GM19351 (cell line): Measurements from ENCODE around the gene CEBPA.
"Not testable (repeated sequence)": the region's sequence is repeated elsewhere in the genome, so short reads cannot be mapped to it uniquely, and the experiment has no call there.

Experiments used
- ATAC-seq: cut with Tn5 transposase; IDR thresholded peaks from one replicate; pipeline ENCODE4 v1.9.1; 2021; ENCODE audit warnings: mild to moderate bottlenecking, moderate library complexity; ENCODE audit not compliant: unreplicated experiment

Gene CEBPA

DNA sequence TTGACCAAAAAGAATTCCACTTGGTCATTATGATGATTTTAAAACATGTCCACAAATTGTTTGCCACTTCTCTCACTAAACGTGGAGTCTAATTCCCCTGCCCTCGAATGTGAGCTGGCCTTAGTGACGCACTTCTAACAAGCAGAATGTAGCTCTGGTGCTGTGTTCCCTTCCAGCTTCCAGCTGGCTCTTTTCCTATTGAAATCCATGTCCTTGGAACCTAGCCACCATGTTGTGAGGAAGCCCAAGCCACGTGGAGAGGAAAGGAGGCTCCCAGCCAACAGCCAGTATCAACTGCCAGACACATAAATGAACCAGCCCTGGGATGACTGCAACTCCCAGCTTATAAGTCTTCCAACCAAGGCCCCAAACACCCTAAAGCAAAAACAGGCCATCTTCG is 23.6 kb upstream of the CEBPA start:
- ATAC-seq = no peak

DNA sequence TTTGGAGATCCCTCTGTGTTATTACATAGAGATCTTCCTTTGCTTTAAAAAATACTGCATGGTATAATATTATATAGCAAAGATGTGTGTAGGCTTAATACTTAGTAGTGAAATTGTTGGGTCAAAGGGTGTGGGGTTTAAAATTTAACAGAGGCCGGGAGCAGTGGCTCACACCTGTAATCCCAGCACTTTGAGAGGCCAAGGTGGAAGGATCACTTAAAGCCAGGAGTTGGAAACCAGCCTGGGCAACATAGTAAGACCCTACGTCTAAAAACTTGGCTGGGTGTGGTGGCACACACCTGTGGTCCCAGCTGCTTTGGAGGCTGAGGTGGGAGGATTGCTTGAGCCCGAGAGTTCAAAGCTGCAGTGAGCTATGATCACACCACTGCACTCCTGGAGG is 22.3 kb upstream of the CEBPA start:
- no peak for ATAC-seq

DNA sequence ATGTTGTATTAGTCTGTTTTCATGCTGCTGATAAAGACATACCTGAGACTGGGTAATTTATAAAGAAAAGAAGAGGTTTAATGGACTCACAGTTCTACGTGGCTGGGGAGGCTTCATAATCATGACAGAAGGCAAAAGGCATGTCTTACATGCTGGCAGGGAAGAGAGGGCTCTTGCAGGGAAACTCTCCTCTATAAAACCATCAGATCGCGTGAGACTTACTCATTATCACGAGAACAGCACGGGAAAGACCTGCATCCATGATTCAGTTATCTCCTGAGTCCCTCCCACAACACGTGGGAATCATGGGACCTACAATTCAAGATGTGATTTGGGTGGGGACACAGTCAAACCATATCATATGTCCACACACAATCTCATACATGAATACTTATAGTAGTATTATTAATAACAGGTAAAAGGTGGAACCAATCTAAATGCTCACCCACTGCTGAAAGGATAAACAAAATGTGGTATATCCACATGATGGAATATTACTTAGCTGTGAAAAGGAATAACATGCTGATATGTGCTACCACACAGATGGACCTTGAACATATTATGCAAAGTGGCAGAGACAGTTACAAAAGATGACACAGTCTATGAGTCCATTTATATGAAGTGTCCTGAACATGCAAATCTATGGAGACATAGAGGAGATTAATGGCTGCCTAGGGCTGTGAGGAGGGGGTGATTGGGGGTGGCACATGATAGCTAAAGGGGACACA is 20.9 kb upstream of the CEBPA start:
- no peak for ATAC-seq

DNA sequence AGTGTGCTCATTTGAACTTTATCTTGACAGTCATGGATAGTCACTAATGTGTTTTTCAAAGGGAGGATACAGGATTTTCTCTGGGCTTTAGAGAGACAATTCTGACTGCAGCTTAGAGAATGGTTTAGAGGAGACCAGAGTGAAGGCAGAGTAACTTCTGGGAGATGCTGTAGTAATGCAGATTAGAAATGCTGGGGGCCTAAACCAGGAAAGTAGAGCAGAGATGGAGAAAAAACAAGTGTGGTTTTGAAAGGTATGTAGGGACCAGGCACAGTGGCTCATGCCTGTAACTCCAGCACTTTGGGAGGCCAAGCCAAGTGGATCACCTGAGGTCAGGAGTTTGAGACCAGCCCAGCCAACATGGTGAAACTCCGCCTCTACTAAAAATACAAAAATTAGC is 18.3 kb upstream of the CEBPA start:
- no peak for ATAC-seq

DNA sequence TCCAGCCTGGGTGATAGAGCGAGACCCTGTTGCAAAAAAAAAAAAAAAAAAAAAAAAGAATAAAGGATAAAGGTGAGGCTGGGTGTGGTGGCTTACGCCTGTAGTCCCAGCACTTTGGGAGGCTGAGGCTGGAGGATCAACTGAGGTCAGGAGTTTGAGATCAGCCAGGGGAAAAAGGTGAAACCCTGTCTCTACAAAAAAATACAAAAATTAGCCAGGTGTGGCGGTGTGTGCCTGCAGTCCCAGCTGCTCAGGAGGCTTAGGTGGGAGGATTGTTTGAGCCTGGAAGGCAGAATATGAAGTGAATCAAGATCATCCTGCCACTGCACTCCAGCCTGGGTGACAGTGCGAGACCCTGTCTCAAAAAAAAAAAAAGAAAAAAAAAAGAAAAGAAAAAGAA is 15.7 kb upstream of the CEBPA start:
- ATAC-seq = not testable (repeated sequence)

DNA sequence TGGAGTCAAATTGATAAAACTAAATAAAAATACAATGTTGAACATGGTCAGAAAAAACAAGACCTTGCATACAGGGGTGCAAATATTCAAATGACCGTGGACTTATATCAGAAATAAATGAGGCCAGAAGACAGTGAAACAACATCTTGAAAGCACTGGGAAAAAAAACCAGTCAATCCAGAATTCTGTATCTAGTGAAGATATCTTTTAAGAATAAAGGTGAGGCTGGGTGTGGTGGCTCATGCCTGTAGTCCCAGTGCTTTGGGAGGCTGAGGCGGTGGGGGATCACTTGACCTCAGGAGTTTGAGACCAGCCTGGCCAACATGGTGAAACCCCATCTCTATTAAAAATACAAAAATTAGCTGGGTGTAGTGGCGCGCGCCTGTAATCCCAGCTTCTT is 15.2 kb upstream of the CEBPA start:
- no peak for ATAC-seq

DNA sequence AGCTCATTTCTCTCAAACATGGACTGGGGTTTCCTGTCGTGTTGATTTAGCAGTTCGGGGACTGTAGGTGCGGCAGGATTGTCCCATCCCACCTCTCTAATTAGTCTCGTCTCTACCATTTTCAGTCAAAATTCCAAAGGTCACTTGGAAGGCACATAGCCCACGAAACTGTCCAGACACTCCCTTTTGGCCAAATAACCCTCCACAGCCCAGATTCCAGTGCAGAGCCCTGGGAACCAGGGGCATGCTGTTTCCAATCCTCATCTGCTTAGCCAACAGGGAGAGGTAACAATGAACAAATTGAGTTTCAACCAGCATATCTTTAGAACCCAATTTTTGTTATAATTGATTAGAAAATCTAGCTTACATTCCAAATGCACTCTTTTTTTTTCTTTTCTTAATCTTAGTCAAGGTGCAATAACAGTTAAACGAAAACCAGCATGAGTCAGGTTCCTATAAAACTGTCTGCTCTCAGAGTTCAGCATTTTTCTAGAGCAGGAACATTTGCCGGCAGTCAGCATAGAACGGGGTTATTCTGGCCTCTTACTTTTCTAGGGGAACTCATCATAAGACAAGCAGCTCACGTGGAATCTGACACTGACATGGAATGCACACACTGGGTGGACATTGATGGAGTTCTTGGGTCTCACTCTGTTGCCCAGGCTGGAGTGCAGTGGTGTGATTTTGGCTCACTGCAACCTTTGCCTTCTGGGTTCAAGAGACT is 14.4 kb upstream of the CEBPA start:
- no peak for ATAC-seq

DNA sequence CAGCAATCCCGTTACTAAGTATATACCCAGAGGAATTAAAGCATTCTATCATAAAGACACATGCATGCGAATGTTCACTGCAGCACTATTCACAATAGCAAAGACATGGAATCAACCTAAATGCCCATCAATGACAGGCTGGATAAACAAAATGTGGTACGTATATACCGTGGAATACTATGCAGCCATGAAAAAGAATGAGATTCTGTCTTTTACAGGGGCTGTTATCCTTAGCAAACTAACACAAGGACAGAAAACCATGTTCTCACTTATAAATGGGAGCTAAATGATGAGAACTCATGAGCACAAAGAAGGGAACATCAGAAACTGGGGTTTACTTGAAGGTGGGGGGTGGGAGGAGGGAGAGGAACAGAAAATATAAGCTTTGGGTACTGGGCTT is 10.5 kb upstream of the CEBPA start:
- ATAC-seq = not testable (repeated sequence)

DNA sequence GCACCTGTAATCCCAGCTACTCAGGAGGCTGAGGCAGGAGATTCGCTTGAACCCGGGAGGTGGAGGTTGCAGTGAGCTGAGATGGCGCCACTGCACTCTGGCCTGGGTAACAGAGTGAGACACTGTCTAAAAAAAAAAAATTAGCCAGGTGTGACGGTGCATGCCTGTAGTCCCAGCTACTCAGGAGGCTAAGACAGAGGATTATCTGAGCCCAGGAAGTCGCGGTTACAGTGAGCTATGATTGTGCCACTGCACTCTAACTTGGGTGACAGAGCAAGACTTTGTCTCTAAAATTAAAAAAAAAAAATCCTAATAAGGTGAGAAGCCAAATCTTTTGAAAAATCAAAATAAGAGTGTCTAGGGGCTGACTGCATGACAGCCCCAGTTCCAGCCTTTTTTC is 9.7 kb upstream of the CEBPA start:
- no peak for ATAC-seq

DNA sequence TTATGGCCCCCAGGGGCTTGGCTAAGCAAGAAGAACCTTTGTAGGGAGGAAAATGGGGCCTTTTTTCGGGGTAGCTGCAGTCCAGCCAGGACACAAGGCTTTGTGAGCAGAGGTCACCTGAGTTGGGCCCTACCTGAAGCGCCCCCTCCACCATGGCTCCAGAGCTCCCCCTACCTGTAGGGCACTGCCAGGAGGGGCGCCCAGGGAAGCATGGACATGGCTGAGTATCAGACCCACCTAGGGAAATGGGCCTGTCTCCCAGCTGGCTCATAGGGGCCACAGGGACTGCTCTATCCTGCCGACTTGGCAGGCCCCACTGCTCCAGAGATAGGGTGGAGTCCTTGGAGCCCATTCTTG is 9.0 kb upstream of the CEBPA start:
- ATAC-seq = no peak

DNA sequence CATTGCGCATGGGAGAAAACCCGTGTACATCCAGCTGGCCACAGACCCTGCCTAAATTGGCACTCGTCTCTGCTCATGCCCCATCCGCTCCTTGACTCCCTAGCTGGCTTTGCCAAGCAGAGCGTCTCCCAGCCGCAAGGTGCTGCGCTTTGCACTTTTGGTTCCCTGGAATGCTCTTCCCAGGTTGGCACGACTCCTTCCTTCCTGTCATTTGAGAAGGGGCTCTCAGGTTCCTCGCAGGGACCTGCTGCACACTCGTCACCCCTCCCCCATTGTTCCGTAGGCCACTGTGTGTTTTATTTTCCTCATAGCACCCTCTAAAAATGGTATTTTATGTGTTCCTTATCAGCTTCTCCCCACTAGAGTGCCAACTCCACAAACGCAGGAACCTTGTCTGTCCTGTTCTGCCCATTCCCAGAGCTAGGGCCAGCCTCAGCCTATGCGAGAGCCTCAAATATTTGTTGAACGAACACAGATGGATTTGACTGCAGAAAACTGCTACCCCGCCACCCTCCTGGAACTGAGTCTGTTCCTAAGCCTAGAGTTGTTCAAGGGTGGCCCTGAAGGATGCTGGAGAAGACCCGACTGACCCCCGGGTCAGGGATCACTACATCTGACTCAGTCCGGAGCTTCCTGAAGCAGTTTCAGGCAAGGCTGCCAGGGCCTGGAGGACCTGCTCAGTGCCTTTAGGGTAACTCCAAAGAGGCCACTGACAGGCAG is 8.4 kb upstream of the CEBPA start:
- no peak for ATAC-seq

DNA sequence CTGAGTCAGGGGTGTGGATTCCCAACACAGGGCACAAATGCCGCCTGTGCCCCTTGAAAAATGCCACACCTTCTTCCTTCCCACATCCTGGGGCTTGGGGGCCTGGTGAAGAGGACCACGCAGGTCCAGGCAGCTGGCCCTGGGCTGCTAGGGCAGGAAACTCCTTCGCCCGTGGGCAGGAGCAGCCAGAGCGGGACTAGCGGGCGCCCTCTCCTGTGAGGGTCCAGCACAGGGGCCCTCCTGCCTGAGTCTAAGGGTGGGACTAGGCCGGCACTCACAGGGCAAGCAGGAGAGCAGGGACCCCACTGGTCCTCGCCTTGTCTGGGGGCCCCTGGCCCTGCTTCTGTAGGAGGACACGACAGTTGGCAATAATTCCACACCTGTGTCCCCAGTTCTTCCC is 7.5 kb upstream of the CEBPA start:
- ATAC-seq = no peak

DNA sequence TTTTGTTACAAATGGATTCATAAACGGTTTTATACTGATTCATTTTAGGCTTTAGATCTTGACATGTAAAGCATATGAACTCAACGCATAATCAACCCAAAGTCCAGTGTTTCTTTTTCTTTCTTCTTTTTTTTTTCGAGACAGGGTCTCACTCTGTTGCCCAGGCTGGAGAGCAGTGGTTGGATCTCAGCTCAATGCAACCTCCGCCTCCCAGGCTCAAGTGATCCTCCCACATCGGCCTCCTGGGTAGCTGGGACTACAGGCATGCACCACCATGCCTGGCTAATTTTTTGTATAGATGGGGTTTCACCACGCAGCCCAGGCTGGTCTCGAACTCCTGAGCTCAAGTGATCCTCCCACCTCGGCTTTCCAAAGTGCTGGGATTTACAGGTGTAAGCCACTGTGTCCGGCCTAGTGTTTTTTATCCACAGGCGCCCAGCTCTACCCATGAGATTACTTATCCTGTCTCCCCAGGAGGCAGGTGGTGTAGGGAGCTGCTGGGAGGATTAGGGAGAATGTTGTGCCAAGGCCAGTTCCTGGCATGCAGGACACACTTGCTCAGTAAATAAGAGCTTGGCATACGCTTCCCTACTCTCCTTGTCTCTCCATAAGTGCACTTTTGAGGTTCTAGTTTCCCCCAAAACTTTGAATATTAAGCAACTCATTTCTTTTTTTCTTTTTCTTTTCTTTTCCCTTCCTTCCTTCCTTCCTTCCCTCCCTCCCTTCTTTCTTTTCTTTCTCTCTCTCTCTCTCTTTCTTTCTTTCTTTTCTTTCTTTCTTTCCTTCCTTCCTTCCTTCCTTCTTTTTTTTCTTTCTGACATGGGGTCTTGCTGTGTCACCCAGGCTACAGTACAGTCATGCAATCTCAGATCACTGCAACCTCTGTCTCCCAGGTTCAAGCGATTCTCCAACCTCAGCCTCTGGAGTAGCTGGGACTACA is 4.8 kb upstream of the CEBPA start:
- no peak for ATAC-seq

DNA sequence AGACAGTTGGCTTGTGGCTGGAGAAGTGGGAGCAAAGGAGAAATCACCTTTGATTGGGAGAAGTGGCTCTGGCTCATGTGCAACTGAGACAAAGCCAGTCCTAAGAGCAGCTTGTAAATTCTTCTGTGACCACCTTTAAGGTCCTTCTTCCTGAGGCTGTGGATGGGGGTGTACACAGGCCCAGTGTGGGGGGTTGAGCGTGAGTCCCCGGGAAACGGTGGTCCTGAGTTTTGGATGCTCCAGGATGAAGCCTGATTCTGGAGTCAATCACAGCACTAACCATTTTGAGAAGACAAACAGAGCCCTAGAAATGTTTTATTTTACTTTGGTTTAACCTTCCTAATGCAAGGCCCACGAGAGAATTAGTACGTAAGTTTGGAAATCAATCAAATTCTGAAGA is 3.9 kb upstream of the CEBPA start:
- ATAC-seq = no peak

DNA sequence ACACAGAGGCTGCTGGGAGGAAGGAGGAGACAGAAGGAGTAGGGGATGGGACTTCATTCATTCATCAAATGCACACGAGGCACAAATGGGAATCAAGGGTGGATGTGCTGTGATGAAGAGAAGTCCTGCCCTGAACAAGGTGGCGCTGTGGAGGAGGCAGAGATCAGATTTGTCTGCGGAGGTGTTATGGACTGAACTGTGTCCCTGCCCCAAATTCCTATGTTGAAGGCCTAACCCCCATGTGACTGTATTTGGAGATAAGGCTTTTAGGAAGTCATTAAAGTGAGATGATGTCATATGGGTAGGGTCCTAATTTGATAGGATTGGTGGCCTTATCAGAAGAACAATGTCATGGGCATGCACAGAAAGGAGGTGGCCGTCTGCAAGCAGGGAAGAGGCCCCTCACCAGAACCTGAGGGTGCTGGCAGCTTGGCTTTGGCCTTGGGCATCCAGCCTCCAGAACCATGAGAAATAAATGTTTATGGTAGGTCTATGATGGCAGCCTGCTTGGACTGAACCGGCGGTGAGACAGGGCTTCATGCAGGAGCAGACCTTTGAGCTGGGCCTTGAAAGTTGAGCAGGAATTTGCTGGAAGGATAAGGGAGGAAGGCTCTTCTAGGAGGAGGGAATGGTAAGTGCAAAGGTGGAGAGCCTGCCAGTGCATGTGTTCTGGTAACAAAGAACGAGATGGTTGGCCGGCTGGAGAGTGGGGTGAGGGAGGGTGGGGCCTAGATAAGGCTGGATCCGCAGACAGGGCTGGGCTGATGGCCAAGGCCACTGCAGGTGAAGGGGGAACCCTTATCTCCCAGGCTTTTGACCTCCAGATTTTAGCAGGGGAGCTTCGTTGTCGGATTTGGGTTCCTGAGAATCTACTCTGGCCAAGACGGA is 2.7 kb upstream of the CEBPA start:
- no peak for ATAC-seq

DNA sequence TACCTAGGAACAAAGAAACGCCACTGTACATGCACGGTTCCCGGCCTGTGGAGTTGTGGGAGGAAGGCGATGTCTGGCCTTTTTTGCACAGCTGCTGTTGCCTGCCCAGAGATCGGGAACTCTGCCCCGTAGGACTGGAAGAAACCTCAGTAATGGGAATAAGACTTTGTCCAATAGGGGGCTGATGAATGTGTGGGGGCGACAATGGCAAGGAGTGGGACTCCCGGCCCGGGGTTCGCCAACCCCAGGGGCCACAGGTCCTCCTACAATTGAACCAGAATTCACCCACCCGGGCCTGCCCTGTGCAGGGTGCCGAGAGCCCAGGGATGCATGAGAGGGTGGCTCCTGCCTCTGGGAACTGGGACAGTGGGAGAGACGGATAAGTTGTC is 2.0 kb upstream of the CEBPA start:
- no peak for ATAC-seq

DNA sequence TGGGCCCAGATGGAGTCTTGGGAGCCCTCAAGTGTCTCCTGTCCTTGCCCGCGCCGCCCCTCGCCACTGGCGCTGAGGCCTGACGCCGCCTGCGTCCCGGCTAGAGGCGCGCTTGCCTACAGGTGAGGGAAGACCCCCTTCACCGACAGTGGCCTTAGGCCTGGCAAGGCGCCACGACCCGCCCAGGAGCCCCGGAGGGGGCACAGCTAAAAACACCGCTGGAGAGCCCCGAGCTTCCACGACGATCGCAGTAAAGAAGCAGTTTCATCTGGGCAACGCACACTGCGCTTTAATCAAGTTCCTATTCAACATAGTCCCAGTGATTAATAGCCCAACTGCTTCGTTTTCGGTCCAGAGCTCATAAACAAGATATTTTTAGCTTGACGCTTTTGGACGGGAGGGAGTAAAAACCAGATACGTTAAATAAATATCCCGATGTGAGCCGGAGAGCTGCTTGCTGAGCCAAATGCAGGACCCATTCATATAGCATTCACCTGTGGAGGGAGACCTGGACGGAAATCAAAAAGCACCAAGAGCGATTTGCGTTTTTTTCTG is 1.5 kb upstream of the CEBPA start:
- no peak for ATAC-seq

DNA sequence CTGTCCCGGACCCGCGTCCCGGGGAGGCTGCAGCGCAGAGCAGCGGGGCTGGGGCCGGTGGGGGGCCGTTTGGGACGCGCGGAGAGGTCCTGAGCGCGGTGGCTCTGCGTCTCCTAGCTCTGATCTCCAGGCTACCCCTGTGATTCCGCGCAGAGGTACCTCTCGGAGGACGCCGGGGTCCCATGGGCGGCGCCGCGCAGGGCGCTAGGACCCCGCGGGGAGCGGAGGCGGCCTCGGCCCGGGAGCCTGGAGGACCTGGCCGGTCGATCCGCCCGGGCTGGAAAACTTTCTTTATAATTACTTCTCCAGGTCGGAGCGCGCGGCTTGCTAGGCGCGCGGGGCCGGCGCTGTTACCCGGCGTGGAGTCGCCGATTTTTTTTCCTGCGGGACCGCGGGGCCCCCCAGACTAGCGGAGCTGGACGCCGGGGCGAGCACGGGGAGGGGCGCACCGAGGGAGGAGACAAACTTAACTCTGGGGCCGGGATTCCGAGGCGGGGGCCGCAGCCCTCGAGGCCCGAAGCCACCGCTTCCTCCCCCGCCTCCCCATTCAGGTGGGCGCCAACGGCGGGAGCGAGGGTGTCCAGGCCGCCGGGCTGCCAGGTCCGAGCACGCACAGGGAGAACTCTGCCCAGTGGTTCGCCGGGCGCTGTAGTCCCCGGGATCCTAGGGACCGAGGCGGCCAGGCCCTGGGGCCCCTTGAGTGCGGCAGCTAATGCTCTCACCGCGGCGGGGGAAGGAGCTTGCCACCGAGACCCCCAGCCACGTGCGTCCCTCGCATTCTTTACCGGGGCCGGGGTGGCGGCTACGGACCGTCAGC is 848 bp upstream of the CEBPA start:
- no peak for ATAC-seq

DNA sequence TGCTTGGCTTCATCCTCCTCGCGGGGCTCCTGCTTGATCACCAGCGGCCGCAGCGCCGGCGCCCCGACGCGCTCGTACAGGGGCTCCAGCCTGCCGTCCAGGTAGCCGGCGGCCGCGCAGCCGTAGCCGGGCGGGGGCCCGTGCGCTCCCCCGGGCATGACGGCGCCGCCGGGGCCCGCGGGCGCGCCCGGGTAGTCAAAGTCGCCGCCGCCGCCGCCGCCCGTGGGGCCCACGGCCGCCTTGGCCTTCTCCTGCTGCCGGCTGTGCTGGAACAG is 497 bp downstream of the CEBPA start:
- ATAC-seq = no peak
